DOHH2 (cell line): ENCODE results near the gene CTDSPL.

Source experiments
- EZH2phosphoT487 ChIP-seq: fragments of 200-600 bp; sonication (generic); IDR thresholded peaks from 2 replicates; pipeline ENCODE4 v1.6.1; 2017; ENCODE audit warnings: borderline replicate concordance, mild to moderate bottlenecking, antibody characterized with exemption, low read length, moderate library complexity, mixed read lengths
- TF ChIP-seq, protein P1 (sequence below): fragments of 200-600 bp; sonication (generic); IDR thresholded peaks from one replicate; pipeline ENCODE4 v1.5.1; 2014; ENCODE audit warnings: antibody characterized with exemption, mild to moderate bottlenecking, low read depth, low read length; ENCODE audit not compliant: poor library complexity, severe bottlenecking

DNA sequence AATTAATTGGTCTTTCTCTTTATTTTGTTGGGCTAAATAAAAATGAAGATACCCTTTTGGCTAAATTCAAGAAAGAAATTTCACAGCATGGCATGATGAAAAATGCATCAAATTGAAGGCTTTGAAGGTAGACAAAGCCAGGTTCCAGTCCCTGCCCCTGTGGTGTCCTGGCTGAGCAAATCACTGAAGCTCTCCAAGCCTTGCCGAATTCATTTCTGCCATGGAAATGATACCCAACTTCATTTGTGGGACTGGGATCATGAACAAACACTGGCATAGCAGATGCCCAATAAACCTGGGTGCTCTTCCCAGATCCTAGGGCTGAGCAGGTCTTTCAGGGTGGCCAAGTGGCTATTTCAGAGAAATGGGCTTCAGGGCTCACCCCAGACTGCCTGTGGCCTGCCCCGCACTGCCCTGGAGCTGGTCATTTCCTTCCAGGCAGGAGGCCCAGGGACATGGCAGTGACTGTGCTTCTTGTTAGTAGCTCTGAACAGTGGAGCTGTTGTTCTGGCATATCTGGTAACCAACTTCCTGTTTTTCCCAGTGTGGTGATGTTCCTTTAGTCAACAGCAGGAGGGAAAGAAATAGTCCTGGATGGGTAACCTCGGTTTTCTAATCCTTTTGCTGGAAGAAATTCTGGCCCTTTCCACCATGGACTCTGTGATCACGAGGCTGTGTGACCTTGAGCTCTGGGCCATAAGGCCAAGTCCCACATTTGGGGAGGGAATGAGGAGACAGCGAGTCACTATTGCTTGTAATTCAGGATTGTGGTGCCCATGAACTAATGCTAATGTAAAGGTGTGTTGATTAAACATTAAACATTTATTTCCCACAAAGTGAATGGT lies 47.6 kb downstream of the CTDSPL start:
- TF ChIP-seq, protein P1, sequence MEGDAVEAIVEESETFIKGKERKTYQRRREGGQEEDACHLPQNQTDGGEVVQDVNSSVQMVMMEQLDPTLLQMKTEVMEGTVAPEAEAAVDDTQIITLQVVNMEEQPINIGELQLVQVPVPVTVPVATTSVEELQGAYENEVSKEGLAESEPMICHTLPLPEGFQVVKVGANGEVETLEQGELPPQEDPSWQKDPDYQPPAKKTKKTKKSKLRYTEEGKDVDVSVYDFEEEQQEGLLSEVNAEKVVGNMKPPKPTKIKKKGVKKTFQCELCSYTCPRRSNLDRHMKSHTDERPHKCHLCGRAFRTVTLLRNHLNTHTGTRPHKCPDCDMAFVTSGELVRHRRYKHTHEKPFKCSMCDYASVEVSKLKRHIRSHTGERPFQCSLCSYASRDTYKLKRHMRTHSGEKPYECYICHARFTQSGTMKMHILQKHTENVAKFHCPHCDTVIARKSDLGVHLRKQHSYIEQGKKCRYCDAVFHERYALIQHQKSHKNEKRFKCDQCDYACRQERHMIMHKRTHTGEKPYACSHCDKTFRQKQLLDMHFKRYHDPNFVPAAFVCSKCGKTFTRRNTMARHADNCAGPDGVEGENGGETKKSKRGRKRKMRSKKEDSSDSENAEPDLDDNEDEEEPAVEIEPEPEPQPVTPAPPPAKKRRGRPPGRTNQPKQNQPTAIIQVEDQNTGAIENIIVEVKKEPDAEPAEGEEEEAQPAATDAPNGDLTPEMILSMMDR = no peak
- TF ChIP-seq EZH2phosphoT487 = no peak
